SK-N-MC (cell line): ENCODE data around the gene UNC119B.

ENCODE experiments used
- EZH2 ChIP-seq: fragments of 200-600 bp; sonication (generic); IDR thresholded peaks from one replicate; pipeline ENCODE4 v1.6.1; 2017; ENCODE audit warnings: antibody characterized with exemption
- POLR2AphosphoS5 ChIP-seq: IDR thresholded peaks from 2 replicates; pipeline ENCODE4 v1.6.1; 2012; ENCODE audit warnings: mild to moderate bottlenecking, low read depth, low read length, borderline replicate concordance

GRCh38 chr12:120721866-120722265 is 11.6 kb downstream of the UNC119B start:
- TF ChIP-seq POLR2AphosphoS5 (no peak), EZH2 (no peak)
